NT2/D1 (cell line): Measurements from ENCODE around the gene LRRC26.

Experiments
- YY1 ChIP-seq: IDR thresholded peaks from 2 replicates; pipeline ENCODE4 v1.6.1; 2011; ENCODE audit not compliant: insufficient read length, insufficient read depth
- ZNF274 ChIP-seq: IDR thresholded peaks from 2 replicates; pipeline ENCODE4 v1.6.1; 2011; ENCODE audit warnings: mild to moderate bottlenecking, low read depth, low read length

GRCh38 chr9:137145731-137146526 is 23.9 kb downstream of the LRRC26 start:
- TF ChIP-seq YY1 (no peak), ZNF274 (no peak)
